Stimulated activated CD8-positive, alpha-beta memory T cell treated with anti-CD3 and anti-CD28 coated beads, Interleukin-7, amount 100 ng/mL, for 1 hour (primary cell): ENCODE results near the gene KIF26A.
"Not testable (repeated sequence)": the region's sequence is repeated elsewhere in the genome, so short reads cannot be mapped to it uniquely, and the experiment has no call there.

ENCODE experiments used
- DNase-seq, 2 donors: peaks; one replicate each; pipeline ENCODE4 v3.0.0-alpha.2; 2020; ENCODE audit warnings: low read depth in 2 of 2

KIF26A gene

DNA sequence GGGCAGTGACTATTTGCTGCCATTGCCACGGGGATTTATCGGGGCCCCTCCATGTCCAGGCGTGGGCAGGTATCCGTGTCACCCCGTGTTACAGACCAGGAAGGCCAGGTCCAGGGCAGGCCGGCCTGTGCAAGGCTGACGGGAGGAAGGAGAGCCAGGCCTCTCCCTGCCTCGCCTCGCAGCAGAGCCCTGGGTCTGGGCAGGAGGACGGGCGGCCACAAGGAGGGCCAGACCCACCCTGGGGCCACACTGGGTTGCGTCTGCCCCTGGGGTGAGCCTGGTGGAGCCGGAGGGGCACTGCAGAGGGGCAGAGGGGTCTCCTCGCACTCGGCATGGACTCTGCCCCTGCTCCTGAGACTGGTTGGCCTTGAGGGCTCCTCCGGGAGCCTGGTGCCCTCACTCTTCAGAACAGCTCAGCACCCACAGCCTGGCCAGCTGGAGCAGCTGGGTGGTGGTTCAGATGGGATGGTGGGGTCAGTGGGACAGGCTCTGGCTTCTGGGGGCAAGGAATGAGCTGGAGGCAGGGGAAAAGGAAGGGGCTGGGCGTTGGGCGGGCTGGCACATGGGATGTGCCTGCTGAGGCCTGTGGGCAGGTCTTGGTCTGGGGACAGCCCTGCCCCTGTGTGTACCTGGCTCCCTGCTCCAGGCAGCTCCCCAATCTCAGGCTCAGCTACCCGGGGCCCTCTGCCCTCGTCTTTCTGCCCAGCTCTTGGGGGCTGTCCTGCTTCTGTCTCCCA, 53.9 kb downstream of the KIF26A start:
- DNase-seq: no peak

DNA sequence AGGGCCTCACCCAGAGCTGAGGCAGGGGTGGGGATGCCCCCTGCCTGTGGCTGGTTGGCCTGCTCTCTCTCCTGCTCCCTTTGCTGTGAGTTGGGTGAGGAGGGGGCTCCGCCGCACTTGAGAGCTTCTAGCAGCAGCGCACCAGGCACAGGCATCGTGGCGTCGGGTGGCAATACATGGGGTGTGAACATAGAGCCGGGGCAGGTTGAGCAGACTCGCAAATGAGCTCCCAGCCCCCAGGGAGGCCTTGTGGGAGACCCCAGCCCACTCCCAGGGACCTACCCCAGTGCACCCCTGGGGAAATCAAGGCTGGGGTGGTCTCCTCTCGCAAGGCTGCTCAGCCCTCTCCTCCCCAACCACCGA, 54.5 kb downstream of the KIF26A start:
- no peak for DNase-seq

- no peak for DNase-seq
Measured at GRCh38 chr14:104194016-104194415, 55.6 kb downstream of the KIF26A start.

- DNase-seq: no peak
Measured at GRCh38 chr14:104194716-104195115, 56.3 kb downstream of the KIF26A start.

DNA sequence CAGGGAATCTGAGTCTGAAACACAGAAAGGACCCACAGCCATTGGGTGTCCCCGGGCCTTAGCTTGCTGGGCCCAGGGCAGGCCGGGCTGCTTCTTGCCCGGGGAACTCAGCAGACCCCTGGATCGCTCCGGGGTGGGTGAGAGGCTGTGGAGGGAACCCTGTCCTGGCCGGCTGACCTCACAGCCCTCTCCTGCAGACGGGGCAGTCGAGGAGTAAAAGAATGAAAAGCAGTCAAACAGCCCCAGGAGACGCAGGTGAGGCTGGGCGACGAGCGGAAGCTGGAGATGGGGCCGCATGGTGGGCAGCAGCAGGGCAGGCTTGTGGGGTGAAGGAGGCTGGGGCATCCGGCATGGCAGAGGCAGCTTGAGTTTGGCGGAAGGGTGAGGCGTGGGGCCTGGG, 57.0 kb downstream of the KIF26A start:
- DNase-seq: no peak

DNA sequence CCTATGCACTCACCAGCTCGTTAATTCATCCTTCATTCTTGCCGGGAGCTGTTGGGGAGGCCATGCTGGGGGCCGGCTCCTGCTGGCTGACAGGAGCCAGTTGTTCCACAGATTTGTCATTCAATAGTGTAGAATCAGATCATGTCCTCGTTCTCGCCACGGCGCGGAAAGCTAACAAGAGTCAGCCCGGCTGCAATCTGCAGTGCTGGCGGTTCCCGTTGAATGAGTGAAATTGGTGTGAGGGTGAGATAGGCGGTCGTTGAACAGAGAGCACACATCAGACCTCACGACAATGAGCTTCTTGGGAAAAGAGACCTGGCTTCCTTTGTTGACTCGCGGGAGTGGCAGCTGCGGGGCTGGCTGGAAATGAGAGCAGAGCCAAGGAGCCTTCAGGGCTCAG, 57.5 kb downstream of the KIF26A start:
- DNase-seq: no peak

GRCh38 chr14:104196461-104197140, 58.2 kb downstream of the KIF26A start:
- DNase-seq: no peak

- DNase-seq: no peak
Measured at GRCh38 chr14:104197449-104198247, 59.3 kb downstream of the KIF26A start.

DNA sequence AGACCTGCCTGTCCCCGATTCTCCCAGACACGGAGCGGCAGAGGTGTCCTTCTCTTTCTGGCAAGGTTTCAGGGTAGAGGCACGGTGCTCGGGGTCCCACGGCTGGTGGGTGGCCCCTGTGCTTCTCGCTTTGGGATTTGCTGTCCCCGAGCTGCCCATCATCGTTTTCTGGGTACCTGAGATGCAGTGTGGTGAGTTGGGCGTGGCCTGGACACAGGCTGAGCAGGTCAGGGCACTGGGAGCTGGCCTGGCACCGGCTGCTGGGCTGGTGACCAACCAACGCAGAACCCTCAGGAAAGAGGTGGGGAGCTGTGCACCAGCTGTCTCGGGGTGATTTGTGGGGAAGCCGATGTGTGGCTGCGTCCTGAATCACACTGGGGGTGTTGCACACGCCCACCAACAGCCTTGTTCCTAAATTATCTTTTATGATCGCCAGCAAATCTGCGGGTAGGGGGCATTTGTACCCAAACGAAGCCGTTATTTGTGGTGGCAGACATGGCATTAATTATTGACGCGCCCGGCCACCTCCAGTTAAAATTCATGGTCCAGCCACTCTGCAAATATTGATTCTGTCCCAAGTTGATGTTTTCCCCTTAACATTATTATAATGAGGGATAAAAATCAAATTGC, 61.0 kb downstream of the KIF26A start:
- DNase-seq: no peak

- no peak for DNase-seq
Measured at GRCh38 chr14:104200106-104200505, 61.7 kb downstream of the KIF26A start.

DNA sequence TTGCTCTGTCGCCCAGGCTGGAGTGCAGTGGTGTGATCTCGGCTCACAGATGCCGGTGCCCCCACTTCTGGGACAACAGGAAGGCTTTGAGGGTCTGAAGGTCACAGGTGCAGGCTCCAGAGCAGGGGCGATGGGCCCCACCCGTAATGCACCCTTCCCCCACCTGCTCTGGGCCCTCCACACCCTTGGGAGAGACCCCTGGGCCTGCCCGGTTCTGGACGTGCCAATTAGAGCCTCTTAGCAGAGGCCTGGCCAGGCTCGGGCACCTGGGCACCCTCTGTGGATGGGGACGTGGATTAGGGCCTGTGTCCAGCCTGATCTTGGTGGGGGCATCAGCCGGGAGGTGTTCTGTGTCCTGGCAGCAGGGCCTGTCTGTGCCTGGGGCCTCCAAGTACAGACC, 62.2 kb downstream of the KIF26A start:
- DNase-seq: no peak

- no peak for DNase-seq
Measured at GRCh38 chr14:104201063-104201462, 62.7 kb downstream of the KIF26A start.

- no peak for DNase-seq
Measured at GRCh38 chr14:104201496-104201895, 63.1 kb downstream of the KIF26A start.

- no peak for DNase-seq
Measured at GRCh38 chr14:104202259-104203070, 64.1 kb downstream of the KIF26A start.

DNA sequence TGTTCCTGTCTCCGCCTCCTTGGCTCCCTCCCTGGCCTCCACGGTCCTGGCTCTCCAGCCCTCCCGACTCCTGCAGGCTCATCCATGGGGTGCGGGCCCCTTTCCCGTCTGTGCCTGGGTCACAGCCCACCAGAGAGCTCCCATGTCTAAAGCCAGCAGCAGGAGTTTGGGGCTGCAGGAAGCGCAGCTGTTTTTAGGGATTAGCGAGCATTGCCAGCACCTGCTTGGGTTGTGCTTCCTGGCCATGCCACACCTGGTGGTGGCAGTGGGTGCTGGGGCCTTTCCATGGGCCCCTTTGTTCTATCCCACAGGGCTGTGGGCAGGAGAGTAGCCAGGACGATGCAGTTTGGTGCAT, 64.7 kb downstream of the KIF26A start:
- no peak for DNase-seq

DNA sequence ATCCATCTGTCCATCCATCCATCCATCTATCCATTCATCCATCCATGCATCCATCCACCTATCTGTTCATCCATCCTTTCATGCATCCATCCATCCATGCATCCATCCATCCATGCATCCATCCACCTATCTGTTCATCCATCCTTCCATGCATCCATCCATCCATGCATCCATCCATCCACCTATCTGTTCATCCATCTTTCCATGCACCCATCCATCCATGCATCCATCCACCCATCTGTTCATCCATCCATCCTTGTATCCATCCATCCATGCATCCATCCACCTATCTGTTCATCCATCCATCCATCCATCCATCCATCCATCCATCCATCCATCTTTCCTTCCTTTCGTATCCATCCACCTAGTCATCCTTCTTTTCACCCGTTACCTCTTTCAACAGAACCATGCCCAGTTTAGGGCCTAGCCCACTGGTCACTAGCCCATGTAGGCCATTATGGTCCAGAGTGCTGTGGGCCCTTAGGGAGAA, 66.3 kb downstream of the KIF26A start:
- DNase-seq: no peak

DNA sequence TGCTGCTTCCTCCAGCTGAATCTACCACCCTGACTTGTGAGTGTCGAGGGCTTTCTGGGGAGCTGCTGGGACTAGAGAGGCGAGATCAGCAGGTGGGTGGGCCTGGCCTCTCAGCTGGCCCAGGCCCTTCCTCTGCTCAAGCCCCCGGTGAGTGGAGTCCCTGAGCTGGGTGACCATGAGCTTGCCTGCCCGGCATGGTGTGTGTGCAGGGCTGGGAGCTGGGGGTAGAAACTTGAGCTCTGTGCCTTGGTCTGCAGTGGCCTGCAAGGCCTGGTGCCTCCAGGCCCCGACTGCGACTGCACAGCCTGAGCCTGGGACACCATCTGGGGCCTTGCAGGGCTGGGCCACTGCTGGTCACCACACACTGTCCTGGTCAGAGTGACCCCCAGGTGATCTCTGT, 67.4 kb downstream of the KIF26A start:
- no peak for DNase-seq

- no peak for DNase-seq
Measured at GRCh38 chr14:104206281-104206904, 68.0 kb downstream of the KIF26A start.

- DNase-seq: no peak
Measured at GRCh38 chr14:104207142-104208014, 69.0 kb downstream of the KIF26A start.

DNA sequence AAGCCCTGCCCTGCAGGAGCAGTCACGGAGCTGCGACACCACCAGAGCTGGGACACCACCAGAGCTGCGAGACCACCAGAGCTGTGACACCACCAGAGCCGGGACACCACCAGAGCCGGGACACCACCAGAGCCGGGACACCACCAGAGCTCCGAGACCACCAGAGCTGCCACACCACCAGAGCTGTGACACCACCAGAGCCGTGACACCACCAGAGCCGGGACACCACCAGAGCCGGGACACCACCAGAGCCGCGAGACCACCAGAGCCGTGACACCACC, 69.6 kb downstream of the KIF26A start:
- DNase-seq: not testable (repeated sequence)
